ELR (cell line): ENCODE measurements around the gene SLC6A9.

ENCODE experiments used
- DNase-seq: peaks from one replicate; pipeline ENCODE4 v3.0.0-alpha.2; 2015; ENCODE audit warnings: low read depth

Gene SLC6A9

DNA sequence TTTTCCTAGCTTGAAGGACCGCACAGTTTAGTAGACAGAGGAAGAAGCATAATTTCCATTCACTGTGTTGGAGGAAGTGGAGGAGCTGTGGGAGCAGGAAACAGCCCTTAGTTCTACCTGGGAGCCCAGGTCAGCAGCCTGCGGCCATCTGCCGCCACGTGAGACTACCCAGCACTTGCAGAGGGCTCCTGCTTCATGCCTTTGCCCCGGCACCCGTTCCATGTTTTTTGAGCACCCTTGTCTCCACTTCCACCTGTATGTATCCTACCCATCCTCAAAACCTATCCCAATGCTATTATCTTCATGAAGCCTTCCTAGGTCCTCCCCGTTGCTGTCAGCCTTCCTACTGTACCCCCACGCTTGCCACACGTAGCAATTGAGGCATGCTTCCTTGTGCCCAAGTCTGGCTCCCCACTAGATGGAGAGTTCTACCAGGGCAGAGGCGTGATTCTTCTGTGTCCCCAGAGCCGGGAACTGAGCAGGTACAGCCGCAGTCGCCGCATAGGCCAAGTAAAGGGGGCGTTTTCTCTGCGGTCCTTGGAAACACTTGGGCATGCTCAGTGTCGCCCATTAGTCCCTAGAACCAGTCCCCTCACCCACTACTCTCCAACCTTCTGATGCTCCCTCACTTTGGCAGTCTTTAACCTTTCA lies 1.9 kb downstream of the SLC6A9 start:
- DNase-seq, result no peak

DNA sequence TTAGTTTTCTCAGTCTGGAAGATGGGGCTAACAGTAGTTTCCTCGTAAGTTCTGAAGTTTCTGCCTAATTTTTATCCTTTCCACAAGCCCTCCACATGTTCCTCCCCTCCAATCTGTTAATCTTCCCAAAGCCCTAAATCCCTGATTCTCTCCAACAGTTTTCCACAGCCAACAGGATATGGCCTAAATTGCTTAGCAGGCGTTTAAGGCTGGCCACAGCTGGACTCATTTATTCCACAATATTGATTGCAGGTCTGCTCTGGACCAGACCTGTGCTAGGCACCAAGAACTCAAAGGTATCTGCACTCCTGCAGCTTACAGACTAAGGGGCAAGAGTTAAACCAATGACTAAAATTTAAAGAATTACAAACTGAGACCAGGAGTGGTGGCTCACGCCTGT lies 3.9 kb downstream of the SLC6A9 start:
- no peak for DNase-seq

GRCh38 chr1:44025816-44026215 lies 5.4 kb downstream of the SLC6A9 start:
- no peak for DNase-seq

- peak; percentile 66 for DNase-seq
Measured at GRCh38 chr1:44024903-44025525, 6.2 kb downstream of the SLC6A9 start.

DNA sequence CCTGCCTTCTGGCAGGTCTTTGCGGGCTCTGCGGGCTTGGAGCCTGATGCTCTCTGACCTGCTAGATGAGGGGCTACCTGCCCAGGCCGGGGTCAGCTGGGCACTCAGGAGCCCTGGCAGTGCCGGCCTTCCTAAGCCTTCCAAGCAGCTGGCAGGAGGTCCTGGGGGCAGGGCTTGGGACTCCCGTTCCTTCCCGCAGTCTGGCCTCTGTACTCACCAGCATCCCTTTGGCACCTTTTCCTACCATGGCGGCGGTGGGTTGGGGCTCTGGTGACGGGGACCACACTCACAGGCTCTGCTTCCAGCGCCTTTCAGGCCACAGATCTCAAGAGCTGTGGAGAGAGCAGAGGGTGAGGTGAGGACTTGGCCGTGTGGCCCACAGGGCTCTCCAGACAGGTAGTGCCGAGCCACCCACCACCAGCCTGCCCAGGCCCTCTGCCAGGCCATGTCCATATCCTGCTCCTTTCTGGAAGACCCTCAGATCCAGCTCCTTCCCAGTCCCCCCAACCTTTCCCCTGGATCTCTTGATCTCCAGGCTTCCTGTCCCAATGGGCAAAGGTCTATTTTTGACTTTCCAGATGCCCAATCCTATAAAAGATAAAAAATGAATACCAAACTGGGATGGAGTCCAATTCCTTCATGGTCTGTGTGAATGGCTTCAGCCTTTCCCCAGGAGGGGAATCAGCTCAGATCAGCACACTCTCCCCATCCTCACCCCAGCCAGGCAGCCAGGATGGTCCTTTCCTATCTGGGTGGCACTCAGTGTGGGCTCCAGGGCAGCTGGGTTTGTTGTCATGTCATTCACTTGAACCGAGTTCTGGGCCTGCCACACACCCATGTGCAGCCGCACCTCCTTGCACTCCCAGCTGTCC lies 7.0 kb downstream of the SLC6A9 start:
- DNase-seq, result no peak

GRCh38 chr1:44021581-44022321 lies 9.5 kb downstream of the SLC6A9 start:
- DNase-seq, result no peak

DNA sequence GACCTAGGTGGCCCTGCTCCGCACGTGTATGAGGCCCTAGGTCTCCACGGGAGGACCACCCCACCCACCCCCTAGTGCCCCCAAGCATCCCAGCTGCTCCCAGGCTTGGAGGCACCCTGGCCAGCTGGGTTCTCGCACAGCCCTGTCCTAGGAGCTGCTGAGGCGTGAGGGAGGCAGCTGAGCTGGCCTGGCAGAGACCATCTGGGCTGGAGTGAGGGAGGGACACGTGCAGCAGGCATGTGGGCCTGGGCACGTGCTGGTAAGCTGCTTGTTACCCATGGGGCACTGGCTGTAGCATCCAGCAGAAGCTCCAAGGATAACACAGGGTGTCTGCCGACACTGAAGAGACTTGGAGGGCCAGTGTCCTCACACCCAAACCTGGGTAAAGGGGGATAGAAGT lies 10.1 kb downstream of the SLC6A9 start:
- DNase-seq, result no peak

- no peak for DNase-seq
Measured at GRCh38 chr1:44020464-44020863, 10.8 kb downstream of the SLC6A9 start.

- DNase-seq, result no peak
Measured at GRCh38 chr1:44019466-44019948, 11.8 kb downstream of the SLC6A9 start.

- no peak for DNase-seq
Measured at GRCh38 chr1:44016890-44017400, 14.3 kb downstream of the SLC6A9 start.

GRCh38 chr1:44016041-44016889 lies 15.0 kb downstream of the SLC6A9 start:
- no peak for DNase-seq

DNA sequence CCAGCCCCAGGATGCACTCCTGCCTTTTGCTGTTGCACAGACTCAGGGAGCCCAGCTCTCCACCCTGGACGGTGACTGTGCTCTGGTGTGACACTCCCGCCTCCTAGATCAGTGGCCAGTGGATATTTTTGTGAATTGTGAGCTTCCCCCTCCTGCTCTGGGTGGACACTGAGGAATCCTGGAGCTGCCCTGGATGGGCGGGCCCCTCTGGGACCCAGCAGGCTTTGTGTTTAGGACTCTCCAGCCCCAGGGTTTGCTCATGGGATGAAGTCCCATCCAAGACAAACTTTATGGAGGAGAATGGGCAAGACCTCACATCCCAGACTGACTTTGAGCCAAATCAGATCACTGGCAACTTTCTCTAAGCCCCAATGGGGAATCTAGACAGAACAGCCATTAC lies 16.1 kb downstream of the SLC6A9 start:
- DNase-seq, result no peak

- DNase-seq, result no peak
Measured at GRCh38 chr1:44014365-44015104, 16.7 kb downstream of the SLC6A9 start.

- DNase-seq, result no peak
Measured at GRCh38 chr1:44013949-44014348, 17.3 kb downstream of the SLC6A9 start.

DNA sequence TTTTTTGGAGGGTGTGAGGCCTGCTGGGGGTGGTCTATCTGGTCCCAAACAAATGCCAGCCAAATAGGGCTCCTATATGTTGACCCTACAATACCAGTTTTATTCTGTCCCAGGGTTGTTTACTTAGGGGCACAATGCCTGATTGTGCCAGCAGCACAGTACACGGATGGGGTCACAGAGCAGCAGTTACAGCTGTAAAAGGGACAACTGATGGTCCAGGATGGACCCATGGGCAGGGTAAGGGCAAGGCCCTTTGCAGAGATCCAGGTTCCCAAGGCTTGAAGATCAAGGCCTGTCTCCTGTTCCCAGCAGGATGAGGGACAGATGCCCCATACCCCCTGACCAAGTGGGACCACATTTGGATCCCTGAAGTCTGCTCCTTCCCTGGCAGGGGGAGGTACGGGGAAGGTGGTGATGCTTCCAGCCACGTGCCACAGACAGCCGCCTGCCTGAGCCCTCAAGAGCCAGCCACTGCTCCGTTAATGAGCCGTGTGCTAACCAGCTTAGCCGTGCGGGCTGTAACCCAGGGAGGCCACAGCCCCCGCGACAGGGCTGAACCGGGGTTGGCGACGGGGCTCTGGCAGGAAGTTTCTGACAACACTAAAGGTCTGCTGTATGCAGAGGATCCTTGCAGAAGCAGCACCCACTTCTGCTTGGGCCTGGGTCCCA lies 18.2 kb downstream of the SLC6A9 start:
- no peak for DNase-seq

DNA sequence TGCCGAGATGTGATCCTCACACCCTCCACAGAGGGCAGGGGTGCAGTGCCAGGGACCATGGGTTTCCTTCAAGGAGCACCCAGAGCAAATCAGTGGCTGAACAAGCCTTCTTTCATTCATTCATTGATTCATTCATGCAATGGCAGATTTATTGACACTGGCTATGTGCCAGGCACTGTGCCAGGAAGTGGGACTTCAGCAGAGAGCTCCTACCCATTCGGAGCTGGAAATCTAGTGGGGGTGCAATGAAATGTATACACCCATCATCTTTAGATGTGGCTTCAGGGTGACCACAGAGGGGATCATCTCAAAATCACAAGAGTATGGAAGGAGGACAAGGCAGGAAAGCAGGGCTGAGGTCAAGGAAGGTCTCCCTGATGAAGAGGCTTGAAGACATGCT lies 18.9 kb downstream of the SLC6A9 start:
- DNase-seq, result no peak

GRCh38 chr1:44010935-44011471 lies 20.3 kb downstream of the SLC6A9 start:
- DNase-seq, result no peak

GRCh38 chr1:44008259-44008658 lies 23.0 kb downstream of the SLC6A9 start:
- DNase-seq, result no peak

- DNase-seq, result no peak
Measured at GRCh38 chr1:44002606-44003157, 28.6 kb downstream of the SLC6A9 start.
